Measurements from ENCODE around the gene PDZK1IP1. TPM values are rescaled to one million over a fixed set of nuclear protein-coding genes. Genes with fewer than 3 reads are reported as not detected.

Gene PDZK1IP1
- total and polyA plus RNA-seq, 2 donors (not counting 1 experiment from before 2014, with no cell fraction given) = 0.21 TPM; not detected in 1

- no peaks in the 10 kb centered on the region for H3K4me1 ChIP-seq (ENCODE audit: control insufficient read depth in 2 of 2, insufficient read depth in 2 of 2, low read length in 2 of 2)
- ChIA-PET CTCF (no interaction called here), POLR2A (no interaction called here)
- Mint-ChIP-seq H3K27ac (no peak overlapping the region), H3K4me3 (no peak overlapping the region), H3K27me3 (peaks cover 3% of the 10 kb centered on the region), H3K4me1 (no peaks in the 10 kb centered on the region), H3K9me3 (ENCODE audit: insufficient read depth) (no peaks in the 10 kb centered on the region)
- WGBS (ENCODE audit: insufficient coverage) = 96% methylated on average over 10 of the region's 12 CpGs
- no peaks in the 10 kb centered on the region for H4K20me1 ChIP-seq (ENCODE audit: control insufficient read depth, insufficient read depth, low read length, poor library complexity, severe bottlenecking)
- H3K79me2 ChIP-seq (ENCODE audit: control insufficient read depth, insufficient read depth, low read length) = no peaks in the 10 kb centered on the region
- no peak overlapping the region for H3K27ac ChIP-seq (ENCODE audit: low read length in 2 of 2)
- H3K9ac ChIP-seq (ENCODE audit: low read length) = no peak overlapping the region
- TF ChIP-seq EZH2 (IDR thresholded peaks at IDR 0.05; ENCODE audit: borderline replicate concordance, insufficient read depth, low read depth, low read length, poor library complexity, severe bottlenecking) (no peak), CTCF (IDR thresholded peaks at IDR 0.05) (no peak)
- no peak overlapping the region for H2AFZ ChIP-seq (ENCODE audit: insufficient read depth, low read depth, low read length, poor library complexity, severe bottlenecking)
- DNase-seq (no peak), ATAC-seq (ENCODE audit: low read depth) (no peak)
- H3K4me2 ChIP-seq (replicated peaks; ENCODE audit: low read depth, low read length, poor library complexity, severe bottlenecking) = no peak overlapping the region
- no peaks in the 10 kb centered on the region for H3K9me3 ChIP-seq (ENCODE audit: control extremely low read depth in 1 of 3, control insufficient read depth in 2 of 3, insufficient read depth in 1 of 3, low read length in 2 of 3)
- peaks cover 0 to 8% (median 0%) of the 10 kb centered on the region in 4 experiments for H3K27me3 ChIP-seq (replicated peaks in 1 of 4; ENCODE audit: control extremely low read depth in 1 of 4, control insufficient read depth in 3 of 4, insufficient read depth in 4 of 4, low read length in 3 of 4)
- H3K4me3 ChIP-seq (ENCODE audit: control extremely low read depth in 1 of 5, extremely low read depth in 1 of 5, insufficient read depth in 1 of 5, low read depth in 2 of 5, low read length in 4 of 5) = no peak overlapping the region
- no peaks in the 10 kb centered on the region for H3K36me3 ChIP-seq (replicated peaks in 1 of 2; ENCODE audit: control extremely low read depth in 1 of 2, control insufficient read depth in 1 of 2, extremely low read depth in 1 of 2, insufficient read depth in 2 of 2, low read length in 1 of 2)
- intact Hi-C loops (cut with micrococcal nuclease) = no loop called here
Observed at GRCh38 chr1:47216278-47217059, 26.6 kb upstream of the PDZK1IP1 start.

- Mint-ChIP-seq H3K27me3 (peaks cover 2% of the 10 kb centered on the region), H3K4me1 (no peaks in the 10 kb centered on the region), H3K9me3 (ENCODE audit: insufficient read depth) (no peaks in the 10 kb centered on the region), H3K27ac (no peak overlapping the region), H3K4me3 (no peak overlapping the region)
- H3K9me3 ChIP-seq (ENCODE audit: control extremely low read depth in 1 of 3, control insufficient read depth in 2 of 3, insufficient read depth in 1 of 3, low read length in 2 of 3) = no peaks in the 10 kb centered on the region
- H2AFZ ChIP-seq (ENCODE audit: insufficient read depth, low read depth, low read length, poor library complexity, severe bottlenecking) = no peak overlapping the region
- ChIA-PET CTCF (no interaction called here), POLR2A (no interaction called here)
- no peak overlapping the region for H3K4me2 ChIP-seq (replicated peaks; ENCODE audit: low read depth, low read length, poor library complexity, severe bottlenecking)
- intact Hi-C loops (cut with micrococcal nuclease) = no loop called here
- no peak for DNase-seq
- H3K4me3 ChIP-seq (ENCODE audit: control extremely low read depth in 1 of 5, extremely low read depth in 1 of 5, insufficient read depth in 1 of 5, low read depth in 2 of 5, low read length in 4 of 5) = no peak overlapping the region
- TF ChIP-seq EZH2 (IDR thresholded peaks at IDR 0.05; ENCODE audit: borderline replicate concordance, insufficient read depth, low read depth, low read length, poor library complexity, severe bottlenecking) = no peak
- H4K20me1 ChIP-seq (ENCODE audit: control insufficient read depth, insufficient read depth, low read length, poor library complexity, severe bottlenecking) = no peaks in the 10 kb centered on the region
- H3K27ac ChIP-seq (ENCODE audit: low read length in 2 of 2) = no peak overlapping the region
- no peaks in the 10 kb centered on the region for H3K79me2 ChIP-seq (ENCODE audit: control insufficient read depth, insufficient read depth, low read length)
- H3K4me1 ChIP-seq (ENCODE audit: control insufficient read depth in 2 of 2, insufficient read depth in 2 of 2, low read length in 2 of 2) = no peaks in the 10 kb centered on the region
- H3K9ac ChIP-seq (ENCODE audit: low read length) = no peak overlapping the region
- 83% methylated on average over 4 of the region's 4 CpGs for WGBS (ENCODE audit: insufficient coverage)
- no peaks in the 10 kb centered on the region for H3K36me3 ChIP-seq (replicated peaks in 1 of 2; ENCODE audit: control extremely low read depth in 1 of 2, control insufficient read depth in 1 of 2, extremely low read depth in 1 of 2, insufficient read depth in 2 of 2, low read length in 1 of 2)
- ATAC-seq (ENCODE audit: low read depth) = no peak
- H3K27me3 ChIP-seq (replicated peaks in 1 of 4; ENCODE audit: control extremely low read depth in 1 of 4, control insufficient read depth in 3 of 4, insufficient read depth in 4 of 4, low read length in 3 of 4) = peaks cover 0 to 3% (median 0%) of the 10 kb centered on the region in 4 experiments
Observed at GRCh38 chr1:47215713-47216112, 25.9 kb upstream of the PDZK1IP1 start.
